Keratinocyte (primary cell): ENCODE data around the gene RPRML. TPM values are rescaled to one million over a fixed set of nuclear protein-coding genes. Genes with fewer than 3 reads are reported as not detected.
"Not testable (repeated sequence)": the region's sequence is repeated elsewhere in the genome, so short reads cannot be mapped to it uniquely, and the experiment has no call there.

Experiments
- DNase-seq: peaks from one replicate; pipeline ENCODE4 v3.0.0-alpha.2; 2011; ENCODE audit warnings: low read depth, missing footprints, low spot score
- FAIRE-seq: peaks from 2 replicates; lab custom pipeline; 2011; peaks lifted over from hg19 to GRCh38; lab: Jason Lieb, UNC
- H2AFZ ChIP-seq: 2 replicates; pipeline ENCODE4 v1.6.0; 2012; ENCODE audit warnings: low read length, control low read depth, inconsistent platforms; ENCODE audit not compliant: control insufficient read depth
- H3K27ac ChIP-seq: 2 replicates; pipeline ENCODE4 v1.5.1; 2011; ENCODE audit warnings: low read length; ENCODE audit not compliant: control insufficient read depth, insufficient read depth
- H3K27me3 ChIP-seq: 3 replicates; pipeline ENCODE4 v1.6.0; 2011; ENCODE audit warnings: low read length; ENCODE audit not compliant: control insufficient read depth, insufficient read depth; ENCODE audit errors: extremely low read depth
- H3K36me3 ChIP-seq, 2 experiments: 2 replicates in 1 of 2; 3 replicates in 1 of 2; pipeline ENCODE4 v1.5.1; 2011; ENCODE audit warnings: low read length in 2 of 2, mild to moderate bottlenecking in 1 of 2; ENCODE audit not compliant: control insufficient read depth in 2 of 2, insufficient read depth in 2 of 2; ENCODE audit errors: extremely low read depth in 1 of 2
- H3K4me1 ChIP-seq: 3 replicates; pipeline ENCODE4 v1.5.1; 2011; ENCODE audit warnings: low read length; ENCODE audit not compliant: control insufficient read depth, insufficient read depth; ENCODE audit errors: extremely low read depth
- H3K4me2 ChIP-seq: 3 replicates; pipeline ENCODE4 v1.6.0; 2011; ENCODE audit warnings: low read depth, low read length; ENCODE audit not compliant: control insufficient read depth, insufficient read depth; ENCODE audit errors: extremely low read depth
- H3K4me3 ChIP-seq, 3 experiments: fragments of 200-600 bp in 1 of 3; sonication (generic) in 1 of 3; 2 replicates in 2 of 3; 3 replicates in 1 of 3; pipeline ENCODE4 v1.5.1; 2011 to 2016; ENCODE audit warnings: low read length in 3 of 3, mild to moderate bottlenecking in 3 of 3, control low read depth in 2 of 3, inconsistent platforms in 1 of 3, low read depth in 1 of 3, mixed read lengths in 1 of 3, mixed run types in 1 of 3, moderate library complexity in 1 of 3; ENCODE audit not compliant: control insufficient read depth in 2 of 3, insufficient read depth in 2 of 3; ENCODE audit errors: extremely low read depth in 1 of 3
- H3K79me2 ChIP-seq: 2 replicates; pipeline ENCODE4 v1.6.0; 2012; ENCODE audit warnings: low read length; ENCODE audit not compliant: control insufficient read depth, insufficient read depth
- H3K9ac ChIP-seq: 3 replicates; pipeline ENCODE4 v1.6.0; 2011; ENCODE audit warnings: low read length; ENCODE audit not compliant: control insufficient read depth, insufficient read depth; ENCODE audit errors: extremely low read depth
- H3K9me1 ChIP-seq: 3 replicates; pipeline ENCODE4 v1.6.0; 2011; ENCODE audit warnings: low read length; ENCODE audit not compliant: control insufficient read depth, insufficient read depth; ENCODE audit errors: extremely low read depth
- H3K9me3 ChIP-seq: 2 replicates; pipeline ENCODE4 v1.5.1; 2012; ENCODE audit warnings: low read depth, low read length; ENCODE audit not compliant: control insufficient read depth
- H4K20me1 ChIP-seq: 3 replicates; pipeline ENCODE4 v1.6.0; 2011; ENCODE audit warnings: low read length; ENCODE audit not compliant: control insufficient read depth, insufficient read depth; ENCODE audit errors: extremely low read depth
- EZH2 ChIP-seq: IDR thresholded peaks from one replicate; pipeline ENCODE4 v1.6.1; 2012; ENCODE audit warnings: inconsistent platforms, mild to moderate bottlenecking, low read length, moderate library complexity
- dilution Hi-C: fragments of 300-500 bp; cut with MboI; formaldehyde crosslinking; loops from one replicate; pipeline ENCODE4 v1.7.0; 2020; ENCODE audit warnings: low sequenced_read_pairs; ENCODE audit not compliant: extremely low pct_ligation_motif_present
- polyA minus RNA-seq, 3 experiments: library from RNA; depleted of rRNA, polyadenylated mRNA; stranded (reverse); fragments of >200 nt; gene quantifications; 1 replicate in 1 of 3; 2 replicates in 1 of 3; 3 replicates in 1 of 3; pipeline ENCODE4 v1.2.3, GENCODE V29; 2011
- polyA plus RNA-seq, 5 experiments: library from polyadenylated mRNA; depleted of rRNA in 3 of 5; stranded (reverse) in 3 of 5; stranded (forward) in 1 of 5; unstranded in 1 of 5; fragments of >200 nt; gene quantifications; 1 replicate in 1 of 5; 2 replicates in 3 of 5; 3 replicates in 1 of 5; pipeline versions ENCODE4 v1.2.1 to v1.2.3, GENCODE V29; 2011 to 2012; ENCODE audit warnings: missing spikeins in 2 of 5, low read depth in 1 of 5, low replicate concordance in 1 of 5
- TF ChIP-seq, protein P1 (sequence below), 3 experiments: IDR thresholded peaks in 1 of 3; conservative IDR thresholded peaks in 1 of 3; optimal IDR thresholded peaks in 1 of 3; 2 replicates in 2 of 3; 3 replicates in 1 of 3; pipeline versions ENCODE3 to v1.5.1; 2011; ENCODE audit warnings: low read length in 3 of 3, mild to moderate bottlenecking in 3 of 3, moderate library complexity in 2 of 3, control low read depth in 1 of 3, inconsistent platforms in 1 of 3; ENCODE audit not compliant: insufficient read depth in 2 of 3; ENCODE audit errors: extremely low read depth in 1 of 3

The RPRML gene
- polyA plus RNA-seq (not detected in 3 replicates), polyA minus RNA-seq (not detected in 3 replicates)
- polyA plus RNA-seq (2011; ENCODE audit: low read depth), result not detected
- polyA plus RNA-seq (2011; cell fraction: cytosol; rRNA removed), result not detected in 2 replicates
- polyA plus RNA-seq (2011; cell fraction: nucleus; rRNA removed), result not detected in 2 replicates
- polyA plus RNA-seq (2012; ENCODE audit: low replicate concordance), result not detected in 2 replicates
- polyA minus RNA-seq (2011; cell fraction: cytosol; rRNA and poly(A)+ RNA removed), result not detected
- polyA minus RNA-seq (2011; cell fraction: nucleus; rRNA and poly(A)+ RNA removed), result not detected in 2 replicates

- no peaks in the 10 kb centered on the region for H4K20me1 ChIP-seq
- peak within 1 kb of the TSS; percentile 22 to 48 (median 43) for H3K4me3 ChIP-seq
- H3K9me1 ChIP-seq, result no peaks in the 10 kb centered on the region
- DNase-seq (no peak), FAIRE-seq (no peak)
- H3K9me3 ChIP-seq, result no peaks in the 10 kb centered on the region
- dilution Hi-C loops, result no loop called here
- no peak within 1 kb of the TSS for H3K27ac ChIP-seq
- H2AFZ ChIP-seq, result no peak within 1 kb of the TSS
- peaks cover 43% of the 10 kb centered on the region for H3K27me3 ChIP-seq
- H3K36me3 ChIP-seq, result no peaks in the 10 kb centered on the region
- H3K9ac ChIP-seq, result no peak within 1 kb of the TSS
- TF ChIP-seq, protein P1, sequence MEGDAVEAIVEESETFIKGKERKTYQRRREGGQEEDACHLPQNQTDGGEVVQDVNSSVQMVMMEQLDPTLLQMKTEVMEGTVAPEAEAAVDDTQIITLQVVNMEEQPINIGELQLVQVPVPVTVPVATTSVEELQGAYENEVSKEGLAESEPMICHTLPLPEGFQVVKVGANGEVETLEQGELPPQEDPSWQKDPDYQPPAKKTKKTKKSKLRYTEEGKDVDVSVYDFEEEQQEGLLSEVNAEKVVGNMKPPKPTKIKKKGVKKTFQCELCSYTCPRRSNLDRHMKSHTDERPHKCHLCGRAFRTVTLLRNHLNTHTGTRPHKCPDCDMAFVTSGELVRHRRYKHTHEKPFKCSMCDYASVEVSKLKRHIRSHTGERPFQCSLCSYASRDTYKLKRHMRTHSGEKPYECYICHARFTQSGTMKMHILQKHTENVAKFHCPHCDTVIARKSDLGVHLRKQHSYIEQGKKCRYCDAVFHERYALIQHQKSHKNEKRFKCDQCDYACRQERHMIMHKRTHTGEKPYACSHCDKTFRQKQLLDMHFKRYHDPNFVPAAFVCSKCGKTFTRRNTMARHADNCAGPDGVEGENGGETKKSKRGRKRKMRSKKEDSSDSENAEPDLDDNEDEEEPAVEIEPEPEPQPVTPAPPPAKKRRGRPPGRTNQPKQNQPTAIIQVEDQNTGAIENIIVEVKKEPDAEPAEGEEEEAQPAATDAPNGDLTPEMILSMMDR (optimal IDR thresholded peaks at IDR 0.05 in 1 of 3, IDR thresholded peaks at IDR 0.05 in 1 of 3, conservative IDR thresholded peaks at IDR 0.05 in 1 of 3; ENCODE audit: extremely low read depth in 1 of 3, insufficient read depth in 2 of 3, low read length in 3 of 3), result no peak
- peak; percentile 71 for TF ChIP-seq EZH2
- H3K4me2 ChIP-seq, result peak within 1 kb of the TSS; percentile 62
- H3K79me2 ChIP-seq, result no peaks in the 10 kb centered on the region
- no peaks in the 10 kb centered on the region for H3K4me1 ChIP-seq
These were observed at the start of gene RPRML for GRCh38 chr17:46979147-46979863. Gene RPRML, minus strand, starts transcription at chr17:46979253. Its CDS starts 246 bp downstream, at chr17:46979007.

GRCh38 chr17:47016966-47017365 lies 37.9 kb upstream of the RPRML start:
- DNase-seq, H3K9me3 ChIP-seq, H3K9ac ChIP-seq, FAIRE-seq, dilution Hi-C loops, H2AFZ ChIP-seq, H3K79me2 ChIP-seq, H3K9me1 ChIP-seq, H3K4me1 ChIP-seq, H4K20me1 ChIP-seq, H3K27me3 ChIP-seq, H3K4me2 ChIP-seq, H3K27ac ChIP-seq, H3K4me3 ChIP-seq, H3K36me3 ChIP-seq: not testable (repeated sequence)
